ENCODE measurements around the gene DISC1.
"Not testable (repeated sequence)": the region's sequence is repeated elsewhere in the genome, so short reads cannot be mapped to it uniquely, and the experiment has no call there.

DISC1 gene

GRCh38 chr1:231938211-231938610 is 311.6 kb downstream of the DISC1 start:
- FAIRE-seq, result no peak

GRCh38 chr1:231938711-231939110 is 312.1 kb downstream of the DISC1 start:
- no peak for FAIRE-seq

GRCh38 chr1:231939118-231939517 is 312.5 kb downstream of the DISC1 start:
- no peak for FAIRE-seq

- FAIRE-seq, result no peak
Observed at GRCh38 chr1:231940116-231940515, 313.5 kb downstream of the DISC1 start.

GRCh38 chr1:231940701-231941100 is 314.1 kb downstream of the DISC1 start:
- no peak for FAIRE-seq

- no peak for FAIRE-seq
Observed at GRCh38 chr1:231943084-231943483, 316.5 kb downstream of the DISC1 start.

- FAIRE-seq, result not testable (repeated sequence)
Observed at GRCh38 chr1:231948102-231948501, 321.5 kb downstream of the DISC1 start.

GRCh38 chr1:231949277-231950091 is 322.9 kb downstream of the DISC1 start:
- FAIRE-seq, result no peak

GRCh38 chr1:231950331-231951128 is 323.9 kb downstream of the DISC1 start:
- FAIRE-seq, result no peak

- no peak for FAIRE-seq
Observed at GRCh38 chr1:231951374-231951773, 324.8 kb downstream of the DISC1 start.

- FAIRE-seq, result no peak
Observed at GRCh38 chr1:231952154-231952553, 325.6 kb downstream of the DISC1 start.

GRCh38 chr1:231953660-231954059 is 327.1 kb downstream of the DISC1 start:
- FAIRE-seq, result no peak

- no peak for FAIRE-seq
Observed at GRCh38 chr1:231954751-231955150, 328.2 kb downstream of the DISC1 start.

GRCh38 chr1:231957359-231957758 is 330.8 kb downstream of the DISC1 start:
- FAIRE-seq, result no peak

GRCh38 chr1:231958448-231958847 is 331.9 kb downstream of the DISC1 start:
- no peak for FAIRE-seq

- FAIRE-seq, result no peak
Observed at GRCh38 chr1:231959225-231959884, 332.8 kb downstream of the DISC1 start.

- FAIRE-seq, result not testable (repeated sequence)
Observed at GRCh38 chr1:231961801-231962200, 335.2 kb downstream of the DISC1 start.

GRCh38 chr1:231962636-231963035 is 336.0 kb downstream of the DISC1 start:
- FAIRE-seq, result no peak

- FAIRE-seq, result no peak
Observed at GRCh38 chr1:231964241-231964640, 337.7 kb downstream of the DISC1 start.

- no peak for FAIRE-seq
Observed at GRCh38 chr1:231964961-231965360, 338.4 kb downstream of the DISC1 start.

GRCh38 chr1:231965615-231966014 is 339.0 kb downstream of the DISC1 start:
- FAIRE-seq, result no peak

- FAIRE-seq, result no peak
Observed at GRCh38 chr1:231966983-231967382, 340.4 kb downstream of the DISC1 start.

GRCh38 chr1:231969076-231969475 is 342.5 kb downstream of the DISC1 start:
- FAIRE-seq, result no peak

- FAIRE-seq, result not testable (repeated sequence)
Observed at GRCh38 chr1:231969761-231970160, 343.2 kb downstream of the DISC1 start.

All from A204.1 (cell line).